ENCODE data around the gene RBBP4. TPM values are rescaled to one million over a fixed set of nuclear protein-coding genes. Genes with fewer than 3 reads are reported as not detected.

The RBBP4 gene
- total and polyA plus RNA-seq, 4 donors: 37.7 to 205 (median 107) TPM

- WGBS, 2 donors: 53 to 62% methylated on average over 3 of the region's 3 CpGs
- H3K36me3 ChIP-seq (ENCODE audit: control insufficient read depth in 4 of 4, insufficient read depth in 4 of 4, low read length in 4 of 4): peaks cover 5 to 11% (median 7%) of the 10 kb centered on the region in 4 donors
- H3K27me3 ChIP-seq (ENCODE audit: control insufficient read depth in 3 of 3, insufficient read depth in 3 of 3, low read length in 2 of 3): no peaks in the 10 kb centered on the region
- TF ChIP-seq CTCF (IDR thresholded peaks at IDR 0.05; ENCODE audit: control extremely low read depth, extremely low read depth): no peak
- ATAC-seq (ENCODE audit: insufficient read depth, low FRiP score) (no peak), DNase-seq (no peak)
- H3K9ac ChIP-seq (ENCODE audit: insufficient read depth in 1 of 2, low read length in 2 of 2): no peak overlapping the region
- peaks cover 0 to 3% (median 0%) of the 10 kb centered on the region in 4 donors for H3K9me3 ChIP-seq (ENCODE audit: control insufficient read depth in 4 of 4, insufficient read depth in 3 of 4, low read length in 3 of 4)
- no peak overlapping the region for H3K4me3 ChIP-seq
- no peak overlapping the region for H3K27ac ChIP-seq (ENCODE audit: low read depth in 1 of 2, low read length in 1 of 2)
- H3K4me1 ChIP-seq (ENCODE audit: control insufficient read depth in 5 of 5, insufficient read depth in 5 of 5, low read length in 5 of 5): peaks cover 0 to 1% (median 0%) of the 10 kb centered on the region in 5 donors
Observed at GRCh38 chr1:32622806-32623681, 28.0 kb upstream of the RBBP4 start.

GRCh38 chr1:32623775-32624174 lies 27.2 kb upstream of the RBBP4 start:
- TF ChIP-seq CTCF (IDR thresholded peaks at IDR 0.05; ENCODE audit: control extremely low read depth, extremely low read depth): no peak
- peaks cover 0 to 2% (median 0%) of the 10 kb centered on the region in 4 donors for H3K9me3 ChIP-seq (ENCODE audit: control insufficient read depth in 4 of 4, insufficient read depth in 3 of 4, low read length in 3 of 4)
- ATAC-seq (ENCODE audit: insufficient read depth, low FRiP score) (no peak), DNase-seq (no peak)
- 33 to 53% methylated on average over 5 of the region's 5 CpGs for WGBS, 2 donors
- H3K4me3 ChIP-seq: no peak overlapping the region
- H3K36me3 ChIP-seq (ENCODE audit: control insufficient read depth in 4 of 4, insufficient read depth in 4 of 4, low read length in 4 of 4): peaks cover 2 to 11% (median 9%) of the 10 kb centered on the region in 4 donors
- no peak overlapping the region for H3K9ac ChIP-seq (ENCODE audit: insufficient read depth in 1 of 2, low read length in 2 of 2)
- H3K27ac ChIP-seq (ENCODE audit: low read depth in 1 of 2, low read length in 1 of 2): no peak overlapping the region
- H3K4me1 ChIP-seq (ENCODE audit: control insufficient read depth in 5 of 5, insufficient read depth in 5 of 5, low read length in 5 of 5): peaks cover 0 to 1% (median 0%) of the 10 kb centered on the region in 5 donors
- no peaks in the 10 kb centered on the region for H3K27me3 ChIP-seq (ENCODE audit: control insufficient read depth in 3 of 3, insufficient read depth in 3 of 3, low read length in 2 of 3)

GRCh38 chr1:32626176-32626575 lies 24.8 kb upstream of the RBBP4 start:
- ATAC-seq (ENCODE audit: insufficient read depth, low FRiP score) (no peak), DNase-seq (no peak)
- Histone ChIP-seq H3K4me1 (ENCODE audit: control insufficient read depth in 5 of 5, insufficient read depth in 5 of 5, low read length in 5 of 5) (no peaks in the 10 kb centered on the region), H3K36me3 (ENCODE audit: control insufficient read depth in 4 of 4, insufficient read depth in 4 of 4, low read length in 4 of 4) (peaks cover 0 to 15% (median 11%) of the 10 kb centered on the region in 4 donors), H3K27ac (ENCODE audit: low read depth in 1 of 2, low read length in 1 of 2) (no peak overlapping the region), H3K27me3 (ENCODE audit: control insufficient read depth in 3 of 3, insufficient read depth in 3 of 3, low read length in 2 of 3) (no peaks in the 10 kb centered on the region), H3K4me3 (no peak overlapping the region), H3K9ac (ENCODE audit: insufficient read depth in 1 of 2, low read length in 2 of 2) (no peak overlapping the region), H3K9me3 (ENCODE audit: control insufficient read depth in 4 of 4, insufficient read depth in 3 of 4, low read length in 3 of 4) (no peaks in the 10 kb centered on the region)
- WGBS, 2 donors: 94% methylated on average over 1 of the region's 1 CpG
- TF ChIP-seq CTCF (IDR thresholded peaks at IDR 0.05; ENCODE audit: control extremely low read depth, extremely low read depth): no peak

Measured in lung (tissue), 12 donors.